ENCODE data around the gene FGD5. TPM values are rescaled to one million over a fixed set of nuclear protein-coding genes. Genes with fewer than 3 reads are reported as not detected.
A peak's percentile ranks its signal among the peaks of the same experiment; 100 is the strongest.

FGD5 gene
- total and polyA plus RNA-seq, 7 experiments from 2014 or later: 0.37 TPM; not detected in 6

- intact Hi-C loops (cut with micrococcal nuclease): loop anchor here in 1 of 2 donors (5.0 kb wide), 1 partner anchor 34 kb away; no protein-coding TSS in a partner anchor
- CTCF ChIA-PET: interaction anchor here (0.6 kb wide), 1 partner anchor 42 kb away, joined by 3 read pairs; no protein-coding TSS in a partner anchor
- no peak overlapping the region for H3K27ac ChIP-seq (ENCODE audit: low read depth, low read length)
- Mint-ChIP-seq H3K27me3 (peaks cover 0 to 15% (median 0%) of the 10 kb centered on the region in 5 donors), H3K4me1 (peaks cover 0 to 40% (median 11%) of the 10 kb centered on the region in 7 donors), H3K27ac (peak overlapping the region in 3 of 9 donors; percentile 55 to 72 (median 61)), H3K9me3 (peaks cover 0 to 6% (median 0%) of the 10 kb centered on the region in 11 donors), H3K4me3 (peak overlapping the region in 1 of 10 donors; percentile 20), H3K36me3 (peaks cover 0 to 3% (median 0%) of the 10 kb centered on the region in 5 donors)
- no peaks in the 10 kb centered on the region for H3K27me3 ChIP-seq (ENCODE audit: control insufficient read depth in 2 of 2, insufficient read depth in 2 of 2, low read length in 2 of 2)
- POLR2A ChIA-PET: interaction anchor here (0.6 kb wide), 1 partner anchor 30 kb away, joined by 3 read pairs; no protein-coding TSS in a partner anchor
- DNase-seq: no peak
- H3K36me3 ChIP-seq (ENCODE audit: control insufficient read depth in 2 of 3, insufficient read depth in 3 of 3, low read length in 3 of 3): no peaks in the 10 kb centered on the region
- no peak overlapping the region for H3K4me3 ChIP-seq (ENCODE audit: low read length)
- no peaks in the 10 kb centered on the region for H3K4me1 ChIP-seq (ENCODE audit: control insufficient read depth in 2 of 2, insufficient read depth in 2 of 2, low read length in 2 of 2)
- ATAC-seq: no peak
- no peaks in the 10 kb centered on the region for H3K9me3 ChIP-seq (ENCODE audit: control insufficient read depth in 2 of 3, low read length in 3 of 3)
These were observed 29.1 kb downstream of the FGD5 start for GRCh38 chr3:14847613-14848541.

GRCh38 chr3:14848906-14849305 is 30.1 kb downstream of the FGD5 start:
- Histone ChIP-seq H3K36me3 (ENCODE audit: control insufficient read depth in 2 of 3, insufficient read depth in 3 of 3, low read length in 3 of 3) (no peaks in the 10 kb centered on the region), H3K9me3 (ENCODE audit: control insufficient read depth in 2 of 3, low read length in 3 of 3) (no peaks in the 10 kb centered on the region), H3K4me3 (ENCODE audit: low read length) (no peak overlapping the region), H3K27me3 (ENCODE audit: control insufficient read depth in 2 of 2, insufficient read depth in 2 of 2, low read length in 2 of 2) (no peaks in the 10 kb centered on the region), H3K4me1 (ENCODE audit: control insufficient read depth in 2 of 2, insufficient read depth in 2 of 2, low read length in 2 of 2) (no peaks in the 10 kb centered on the region), H3K27ac (ENCODE audit: low read depth, low read length) (no peak overlapping the region)
- ChIA-PET POLR2A (no interaction called here), CTCF (interaction anchor here (1.0 kb wide), 1 partner anchor 12 kb away, joined by 3 read pairs; no protein-coding TSS in a partner anchor)
- Mint-ChIP-seq H3K36me3 (peaks cover 0 to 3% (median 0%) of the 10 kb centered on the region in 5 donors), H3K9me3 (peaks cover 0 to 6% (median 0%) of the 10 kb centered on the region in 11 donors), H3K27me3 (peaks cover 0 to 15% (median 0%) of the 10 kb centered on the region in 5 donors), H3K4me3 (no peak overlapping the region), H3K27ac (no peak overlapping the region), H3K4me1 (peaks cover 0 to 40% (median 11%) of the 10 kb centered on the region in 7 donors)
- ATAC-seq: no peak
- no peak for DNase-seq
- intact Hi-C loops (cut with micrococcal nuclease): loop anchor here in 1 of 2 donors (5.0 kb wide), 1 partner anchor 33 kb away; no protein-coding TSS in a partner anchor

GRCh38 chr3:14849638-14850230 is 31.0 kb downstream of the FGD5 start:
- H3K9me3 Mint-ChIP-seq: peaks cover 0 to 6% (median 0%) of the 10 kb centered on the region in 11 donors
- DNase-seq (no peak), ATAC-seq (no peak)
- ChIA-PET CTCF (interaction anchor here (1.0 kb wide), 1 partner anchor 12 kb away, joined by 3 read pairs; no protein-coding TSS in a partner anchor), POLR2A (no interaction called here)
- no peak overlapping the region for H3K4me3 Mint-ChIP-seq
- no peak overlapping the region for H3K4me3 ChIP-seq (ENCODE audit: low read length)
- H3K4me1 ChIP-seq (ENCODE audit: control insufficient read depth in 2 of 2, insufficient read depth in 2 of 2, low read length in 2 of 2): no peaks in the 10 kb centered on the region
- intact Hi-C loops (cut with micrococcal nuclease): loop anchor here in 1 of 2 donors (5.0 kb wide), 1 partner anchor 33 kb away; no protein-coding TSS in a partner anchor
- H3K9me3 ChIP-seq (ENCODE audit: control insufficient read depth in 2 of 3, low read length in 3 of 3): no peaks in the 10 kb centered on the region
- peaks cover 0 to 3% (median 0%) of the 10 kb centered on the region in 5 donors for H3K36me3 Mint-ChIP-seq
- no peak overlapping the region for H3K27ac ChIP-seq (ENCODE audit: low read depth, low read length)
- H3K27ac Mint-ChIP-seq: no peak overlapping the region
- H3K36me3 ChIP-seq (ENCODE audit: control insufficient read depth in 2 of 3, insufficient read depth in 3 of 3, low read length in 3 of 3): no peaks in the 10 kb centered on the region
- H3K4me1 Mint-ChIP-seq: peaks cover 0 to 40% (median 11%) of the 10 kb centered on the region in 7 donors
- H3K27me3 ChIP-seq (ENCODE audit: control insufficient read depth in 2 of 2, insufficient read depth in 2 of 2, low read length in 2 of 2): no peaks in the 10 kb centered on the region
- H3K27me3 Mint-ChIP-seq: peaks cover 0 to 14% (median under 1%) of the 10 kb centered on the region in 5 donors

GRCh38 chr3:14852058-14852594 is 33.4 kb downstream of the FGD5 start:
- Mint-ChIP-seq H3K36me3 (peaks cover 0 to 3% (median 0%) of the 10 kb centered on the region in 5 donors), H3K4me3 (no peak overlapping the region), H3K4me1 (peaks cover 0 to 23% (median 11%) of the 10 kb centered on the region in 7 donors), H3K27ac (no peak overlapping the region), H3K9me3 (peaks cover 0 to 6% (median 2%) of the 10 kb centered on the region in 11 donors), H3K27me3 (peaks cover 0 to 30% (median 5%) of the 10 kb centered on the region in 5 donors)
- no peak overlapping the region for H3K27ac ChIP-seq (ENCODE audit: low read depth, low read length)
- no peak for DNase-seq
- H3K4me3 ChIP-seq (ENCODE audit: low read length): no peak overlapping the region
- intact Hi-C loops (cut with micrococcal nuclease): no loop called here
- H3K36me3 ChIP-seq (ENCODE audit: control insufficient read depth in 2 of 3, insufficient read depth in 3 of 3, low read length in 3 of 3): no peaks in the 10 kb centered on the region
- no peaks in the 10 kb centered on the region for H3K27me3 ChIP-seq (ENCODE audit: control insufficient read depth in 2 of 2, insufficient read depth in 2 of 2, low read length in 2 of 2)
- H3K9me3 ChIP-seq (ENCODE audit: control insufficient read depth in 2 of 3, low read length in 3 of 3): no peaks in the 10 kb centered on the region
- ATAC-seq: no peak
- no peaks in the 10 kb centered on the region for H3K4me1 ChIP-seq (ENCODE audit: control insufficient read depth in 2 of 2, insufficient read depth in 2 of 2, low read length in 2 of 2)
- CTCF ChIA-PET: no interaction called here
- POLR2A ChIA-PET: no interaction called here

- no peak overlapping the region for H3K4me3 Mint-ChIP-seq
- H3K27ac ChIP-seq (ENCODE audit: low read depth, low read length): no peak overlapping the region
- H3K4me3 ChIP-seq (ENCODE audit: low read length): no peak overlapping the region
- ATAC-seq: no peak
- POLR2A ChIA-PET: no interaction called here
- H3K9me3 ChIP-seq (ENCODE audit: control insufficient read depth in 2 of 3, low read length in 3 of 3): no peaks in the 10 kb centered on the region
- peaks cover 0 to 3% (median 0%) of the 10 kb centered on the region in 5 donors for H3K36me3 Mint-ChIP-seq
- H3K27ac Mint-ChIP-seq: no peak overlapping the region
- H3K27me3 Mint-ChIP-seq: peaks cover 0 to 34% (median 5%) of the 10 kb centered on the region in 5 donors
- H3K9me3 Mint-ChIP-seq: peaks cover 0 to 6% (median 2%) of the 10 kb centered on the region in 11 donors
- no peak for DNase-seq
- no peaks in the 10 kb centered on the region for H3K4me1 ChIP-seq (ENCODE audit: control insufficient read depth in 2 of 2, insufficient read depth in 2 of 2, low read length in 2 of 2)
- peaks cover 0 to 18% (median 7%) of the 10 kb centered on the region in 7 donors for H3K4me1 Mint-ChIP-seq
- H3K36me3 ChIP-seq (ENCODE audit: control insufficient read depth in 2 of 3, insufficient read depth in 3 of 3, low read length in 3 of 3): no peaks in the 10 kb centered on the region
- CTCF ChIA-PET: no interaction called here
- intact Hi-C loops (cut with micrococcal nuclease): no loop called here
- H3K27me3 ChIP-seq (ENCODE audit: control insufficient read depth in 2 of 2, insufficient read depth in 2 of 2, low read length in 2 of 2): no peaks in the 10 kb centered on the region
These were observed 34.0 kb downstream of the FGD5 start for GRCh38 chr3:14852717-14853116.

- intact Hi-C loops (cut with micrococcal nuclease): no loop called here
- no peak for ATAC-seq
- peaks cover 0 to 41% (median 5%) of the 10 kb centered on the region in 5 donors for H3K27me3 Mint-ChIP-seq
- Histone ChIP-seq H3K9me3 (ENCODE audit: control insufficient read depth in 2 of 3, low read length in 3 of 3) (no peaks in the 10 kb centered on the region), H3K27ac (ENCODE audit: low read depth, low read length) (no peak overlapping the region), H3K27me3 (ENCODE audit: control insufficient read depth in 2 of 2, insufficient read depth in 2 of 2, low read length in 2 of 2) (no peaks in the 10 kb centered on the region), H3K36me3 (ENCODE audit: control insufficient read depth in 2 of 3, insufficient read depth in 3 of 3, low read length in 3 of 3) (no peaks in the 10 kb centered on the region), H3K4me1 (ENCODE audit: control insufficient read depth in 2 of 2, insufficient read depth in 2 of 2, low read length in 2 of 2) (no peaks in the 10 kb centered on the region), H3K4me3 (ENCODE audit: low read length) (no peak overlapping the region)
- CTCF ChIA-PET: no interaction called here
- DNase-seq: no peak
- peaks cover 0 to 6% (median 2%) of the 10 kb centered on the region in 11 donors for H3K9me3 Mint-ChIP-seq
- peaks cover 0 to 3% (median 0%) of the 10 kb centered on the region in 5 donors for H3K36me3 Mint-ChIP-seq
- H3K4me1 Mint-ChIP-seq: peaks cover 0 to 17% (median 4%) of the 10 kb centered on the region in 7 donors
- H3K27ac Mint-ChIP-seq: no peak overlapping the region
- no peak overlapping the region for H3K4me3 Mint-ChIP-seq
- POLR2A ChIA-PET: no interaction called here
These were observed 34.6 kb downstream of the FGD5 start for GRCh38 chr3:14853271-14853951.
